Stimulated activated CD4-positive, alpha-beta T cell treated with anti-CD3 and anti-CD28 coated beads, Interleukin-2, amount 100 ng/mL, for 48 hours (primary cell): Measurements from ENCODE around the gene PLEK.
"Not testable (repeated sequence)": the region's sequence is repeated elsewhere in the genome, so short reads cannot be mapped to it uniquely, and the experiment has no call there.

ENCODE experiments used
- DNase-seq, 2 donors: peaks; one replicate each; pipeline ENCODE4 v3.0.0-alpha.2; 2020

The PLEK gene

DNA sequence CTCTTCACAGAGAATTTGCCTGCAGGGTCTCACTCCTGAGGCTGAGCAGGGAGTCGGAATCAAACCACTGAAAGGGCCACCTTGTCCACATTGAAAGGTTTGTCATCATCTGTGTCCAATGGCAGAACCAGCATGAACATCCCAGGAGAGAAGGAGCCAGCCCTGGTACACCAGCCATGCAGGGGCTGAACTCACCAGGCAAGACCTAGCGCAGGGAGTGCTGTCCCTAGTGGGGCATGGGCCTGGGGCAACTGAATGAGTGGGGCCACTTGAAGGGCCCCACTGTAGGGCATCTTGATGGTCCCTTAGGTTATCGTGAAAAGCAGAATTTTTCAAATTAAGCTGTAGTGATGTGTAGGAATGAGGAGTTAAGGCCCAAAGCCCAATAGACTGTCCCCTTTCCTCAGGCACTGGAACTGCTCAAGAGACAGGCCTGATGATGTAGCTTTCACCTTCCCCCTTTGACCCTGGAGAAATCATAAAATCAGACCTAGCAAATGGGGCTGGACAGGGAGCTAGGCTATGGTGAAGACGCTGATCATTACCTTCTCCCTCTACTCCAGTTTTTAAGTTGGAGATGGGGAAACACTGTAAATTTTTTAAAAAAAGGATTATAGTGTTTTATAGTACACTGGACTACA lies 8.4 kb upstream of the PLEK start:
- no peak for DNase-seq

DNA sequence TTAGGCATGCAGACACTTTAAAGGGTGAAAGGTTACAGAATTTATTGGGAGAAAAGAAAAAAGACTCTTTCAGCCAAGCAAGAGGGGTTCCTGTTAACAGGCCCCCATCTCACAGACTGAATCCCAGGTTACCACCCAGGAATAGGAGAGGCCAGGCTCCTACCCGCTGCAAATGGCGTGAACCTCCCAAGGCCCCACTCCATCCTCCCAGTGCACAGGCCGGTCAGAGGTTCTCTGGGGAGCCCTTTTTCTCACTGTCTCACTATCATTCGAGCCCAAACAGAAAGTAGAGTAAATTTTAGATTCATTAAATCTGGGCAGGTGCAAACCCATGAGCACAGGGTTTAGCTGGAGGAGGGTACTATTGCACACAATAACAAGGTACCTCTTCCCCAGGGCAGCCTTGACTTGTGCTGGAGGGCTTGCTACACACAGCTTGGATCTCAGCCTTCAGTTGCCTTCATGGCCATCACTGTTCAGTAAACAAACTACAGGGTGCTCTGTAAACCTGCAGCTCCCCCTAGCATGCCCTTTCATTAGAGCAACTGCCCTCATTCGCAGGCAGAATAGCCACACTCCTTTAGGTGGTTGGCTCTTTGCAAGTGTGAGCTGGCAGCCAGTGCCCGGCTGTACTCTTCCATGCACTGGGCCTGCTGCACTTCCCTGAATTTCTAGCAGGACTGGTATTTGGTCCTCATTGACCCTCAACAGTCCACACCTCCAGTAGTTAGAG lies 7.3 kb upstream of the PLEK start:
- no peak for DNase-seq

GRCh38 chr2:68359889-68360288 lies 5.2 kb upstream of the PLEK start:
- no peak for DNase-seq

- peak; percentile 76 to 77 for DNase-seq
These were observed 3.0 kb upstream of the PLEK start for GRCh38 chr2:68362069-68362468.

DNA sequence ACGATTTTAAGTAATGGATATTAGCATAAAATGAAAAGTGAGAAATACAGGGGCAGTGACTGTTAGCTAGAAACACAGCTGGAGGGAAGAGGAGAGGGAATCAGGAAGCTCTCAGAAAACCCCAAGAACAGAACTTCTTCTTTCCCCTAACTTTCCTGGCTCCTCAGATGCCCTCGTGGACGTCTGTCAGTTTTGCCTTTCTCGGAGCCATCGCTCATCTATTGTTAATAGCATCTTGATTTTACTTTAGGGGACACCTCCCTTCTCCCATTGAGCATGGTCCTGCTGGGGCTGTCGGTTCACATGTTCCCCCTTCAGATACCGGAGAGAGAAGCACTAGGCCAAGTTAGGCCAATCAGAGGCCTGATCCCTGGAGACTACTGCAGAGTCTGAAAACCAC lies 2.3 kb upstream of the PLEK start:
- no peak for DNase-seq

DNA sequence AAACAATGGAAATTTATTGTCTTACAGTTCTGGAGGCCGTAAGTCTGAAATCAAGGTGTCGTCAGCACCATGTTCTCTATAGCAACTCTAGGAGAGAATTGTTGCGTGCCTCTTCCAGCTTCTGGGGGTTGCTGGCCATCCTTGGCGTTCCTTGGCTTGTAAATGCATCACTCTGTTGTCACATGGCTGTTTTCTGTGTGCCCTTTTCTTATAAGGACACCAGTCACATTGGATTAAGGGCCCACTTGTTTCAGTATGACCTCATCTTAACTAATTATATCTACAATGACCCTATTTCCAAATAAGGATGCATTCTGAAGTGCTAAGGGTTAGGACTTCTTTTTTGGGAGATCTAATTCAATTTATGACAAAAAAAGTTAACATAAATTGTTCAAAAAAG lies 1.4 kb upstream of the PLEK start:
- DNase-seq, result no peak

GRCh38 chr2:68366083-68366560 lies 1.0 kb downstream of the PLEK start:
- no peak for DNase-seq

DNA sequence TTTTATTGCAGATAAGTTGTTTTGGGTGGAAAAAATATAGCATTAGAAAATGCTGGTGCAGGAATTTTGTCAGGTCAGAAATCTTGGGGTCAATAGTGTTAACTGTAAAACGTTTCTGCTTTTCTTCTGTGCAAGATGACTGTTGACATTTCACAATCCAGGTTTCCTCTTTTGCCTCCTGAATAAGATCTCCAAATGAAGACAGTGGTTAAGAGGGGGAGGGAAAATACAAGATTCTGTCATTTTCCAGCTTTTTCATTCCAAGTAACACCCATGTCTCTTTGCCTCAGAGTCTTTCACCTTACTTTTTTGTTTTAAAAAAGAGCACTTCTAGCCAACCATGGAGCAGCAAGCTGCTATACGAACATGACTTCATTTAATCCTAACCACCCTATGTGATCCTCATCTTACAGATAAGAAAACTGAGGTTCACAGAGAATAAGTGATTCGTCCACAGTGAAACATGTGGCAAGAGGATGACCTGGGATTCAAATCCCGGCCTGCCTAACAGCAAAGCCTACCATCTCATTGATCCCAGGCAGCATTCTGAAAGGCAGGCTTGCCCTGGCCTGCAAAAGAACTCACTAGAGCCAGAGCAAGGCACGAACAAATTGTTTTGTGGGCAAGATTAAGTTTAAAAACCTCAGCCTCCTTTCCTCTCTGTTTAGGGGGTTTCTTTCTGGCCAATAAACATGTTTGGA lies 3.0 kb downstream of the PLEK start:
- no peak for DNase-seq

DNA sequence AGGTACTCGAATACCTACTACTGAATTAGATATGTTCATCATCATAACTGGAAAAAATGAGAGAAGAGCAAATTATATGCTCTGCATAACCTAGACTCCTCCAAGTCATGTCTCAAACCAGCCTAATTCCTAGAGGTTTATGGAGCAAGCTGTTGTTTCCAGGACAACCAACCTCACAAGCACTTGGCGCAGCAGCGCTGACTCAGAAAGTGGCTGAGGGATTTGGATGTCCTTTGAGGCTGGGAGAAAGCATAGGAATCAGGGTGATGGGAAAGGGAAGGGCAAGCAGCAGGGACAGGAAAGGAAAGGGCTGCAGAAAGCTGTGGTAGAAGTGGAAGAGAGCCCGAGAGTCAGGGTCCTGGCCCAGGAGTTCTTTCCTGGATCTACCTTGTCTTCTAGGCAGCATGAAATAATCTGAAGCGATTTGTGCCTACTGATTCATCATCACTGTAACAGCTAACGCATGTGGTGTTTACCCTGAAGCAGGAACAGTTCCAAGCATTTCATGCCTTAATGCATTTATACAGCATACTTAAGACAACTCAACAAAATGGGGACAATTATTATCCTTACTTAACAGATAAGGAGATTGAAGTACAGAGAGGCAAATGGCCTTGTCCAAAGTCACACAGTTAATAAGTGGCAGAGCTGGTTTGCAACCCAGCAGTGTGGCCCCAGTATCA lies 3.7 kb downstream of the PLEK start:
- no peak for DNase-seq

GRCh38 chr2:68369337-68369734 lies 4.3 kb downstream of the PLEK start:
- DNase-seq, result no peak

DNA sequence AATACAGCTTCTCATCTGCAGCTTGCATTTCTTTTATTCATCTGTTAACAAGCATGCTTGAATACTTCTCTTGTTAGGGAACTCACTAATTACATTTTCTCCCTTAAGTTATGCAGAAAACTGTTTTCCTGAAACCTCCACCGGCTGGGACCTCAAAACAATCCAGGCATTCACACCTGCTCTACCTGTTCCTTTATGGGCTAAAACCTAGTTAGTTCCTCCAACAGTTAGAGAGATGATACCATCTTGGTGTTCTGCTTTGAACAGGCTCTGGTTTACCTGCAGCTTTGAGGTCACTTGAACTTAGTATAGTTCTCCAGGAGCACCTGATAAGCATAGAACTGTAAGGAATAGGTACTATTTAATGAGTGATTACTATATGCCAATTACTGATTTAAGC lies 6.1 kb downstream of the PLEK start:
- no peak for DNase-seq

DNA sequence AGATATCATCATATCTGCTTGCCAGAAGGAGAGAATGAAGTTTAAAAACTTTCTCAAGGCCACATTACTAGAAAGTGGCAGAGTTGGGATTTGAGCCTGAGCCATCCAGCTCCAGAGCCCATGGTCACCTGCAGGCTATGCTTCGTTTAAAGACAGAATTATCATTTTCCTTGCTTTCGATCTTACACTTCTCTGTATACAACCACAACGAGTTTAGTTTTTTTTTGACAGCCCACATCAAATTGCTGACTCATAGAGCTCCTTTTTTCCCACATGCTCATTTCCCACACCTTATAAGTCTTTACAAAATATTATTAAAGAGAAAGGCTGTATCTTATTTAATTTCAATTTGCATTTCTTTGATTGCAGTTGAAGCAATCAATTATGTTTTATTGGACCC lies 6.5 kb downstream of the PLEK start:
- DNase-seq, result no peak

- no peak for DNase-seq
These were observed 7.4 kb downstream of the PLEK start for GRCh38 chr2:68372485-68372884.

GRCh38 chr2:68374184-68374583 lies 9.1 kb downstream of the PLEK start:
- DNase-seq, result no peak

- DNase-seq, result no peak
These were observed 10.5 kb downstream of the PLEK start for GRCh38 chr2:68375582-68375981.

DNA sequence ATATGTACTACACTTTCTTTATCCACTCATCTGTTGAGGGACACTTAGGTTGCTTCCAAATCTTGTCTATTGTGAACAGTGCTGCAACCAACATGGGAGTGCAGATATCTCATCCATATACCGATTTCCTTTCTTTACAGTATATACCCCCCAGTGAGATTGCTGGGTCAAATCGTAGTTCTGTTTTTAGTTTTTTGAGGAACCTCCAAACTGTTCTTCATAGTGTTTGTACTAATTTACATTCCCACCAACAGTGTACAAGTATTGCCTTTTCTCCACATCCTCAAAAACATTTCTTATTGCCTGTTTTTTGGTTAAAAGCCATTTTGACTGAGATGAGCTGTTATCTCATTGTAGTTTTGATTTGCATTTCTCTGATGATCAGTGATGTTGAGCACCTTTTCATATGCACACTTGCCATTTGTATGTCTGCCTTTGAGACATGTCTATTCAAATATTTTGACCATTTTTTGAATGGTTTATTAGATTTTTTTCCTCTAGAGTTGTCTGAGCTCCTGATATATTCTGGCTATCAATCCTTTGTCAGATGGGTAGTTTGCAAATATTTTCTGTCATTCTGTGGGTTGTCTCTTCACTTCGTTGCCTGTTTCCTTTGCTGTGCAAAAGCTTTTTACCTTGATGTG lies 12.2 kb downstream of the PLEK start:
- no peak for DNase-seq

DNA sequence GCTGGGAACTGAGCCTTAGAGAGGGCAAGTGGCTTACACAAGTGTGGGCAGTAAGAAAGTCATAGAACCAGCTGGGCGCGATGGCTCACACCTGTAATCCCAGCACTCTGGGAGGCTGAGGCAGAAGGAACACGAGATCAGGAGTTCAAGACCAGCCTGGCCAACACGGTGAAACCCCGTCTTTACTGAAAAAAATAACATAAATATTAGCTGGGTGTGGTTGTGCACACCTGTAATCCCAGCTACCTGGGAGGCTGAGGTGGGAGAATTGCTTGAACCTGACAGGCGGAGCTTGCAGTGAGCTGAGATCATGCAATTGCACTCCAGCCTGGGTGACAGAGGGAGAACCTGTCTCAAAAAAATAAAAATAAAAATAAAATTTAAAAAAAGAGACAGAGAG lies 13.7 kb downstream of the PLEK start:
- not testable (repeated sequence) for DNase-seq

DNA sequence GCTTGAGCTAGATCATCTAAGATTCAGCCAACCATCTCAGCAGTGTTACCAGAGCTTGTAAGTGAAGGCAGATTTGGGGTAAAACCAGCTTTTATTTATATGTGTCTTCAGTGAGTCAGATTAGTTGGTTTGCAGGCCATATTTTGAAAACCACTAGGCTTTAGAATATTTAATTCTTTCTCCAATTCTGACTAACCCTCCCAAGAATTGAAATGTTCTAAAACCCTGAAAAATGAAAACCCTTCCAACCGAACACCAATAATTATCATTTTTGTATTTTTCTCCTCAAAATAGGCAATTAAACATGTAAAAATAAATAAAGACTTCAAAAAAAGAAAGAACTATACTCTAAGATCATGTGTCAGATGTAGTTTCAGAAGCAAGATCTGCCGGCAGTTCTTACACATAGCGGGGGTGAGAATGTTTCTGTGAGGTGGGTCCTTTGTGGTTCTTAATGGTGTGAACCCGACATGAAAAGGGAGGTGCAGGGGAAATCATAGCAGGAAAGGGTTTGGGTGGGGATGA lies 14.2 kb downstream of the PLEK start:
- DNase-seq, result no peak

DNA sequence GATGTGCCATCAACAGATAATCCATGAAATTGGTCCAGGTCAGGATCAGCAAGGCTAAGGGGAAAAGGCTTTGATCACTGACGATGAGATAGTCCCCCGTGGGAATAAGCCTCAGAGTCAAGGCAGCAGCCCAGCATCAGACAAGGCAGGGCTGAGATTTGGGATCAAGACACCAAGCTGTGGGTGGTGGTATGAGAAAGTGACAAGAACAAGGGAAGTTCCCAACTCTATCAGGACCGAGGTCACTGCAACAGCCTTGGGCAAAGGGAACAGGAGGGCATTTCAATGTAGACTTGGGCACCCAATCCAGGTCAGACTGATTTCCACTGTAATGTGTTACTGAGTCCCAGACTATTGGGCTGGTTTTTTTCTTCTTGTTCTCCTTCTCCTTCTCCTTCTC lies 18.7 kb downstream of the PLEK start:
- no peak for DNase-seq

- DNase-seq, result no peak
These were observed 19.5 kb downstream of the PLEK start for GRCh38 chr2:68384485-68385107.

- DNase-seq, result no peak
These were observed 20.3 kb downstream of the PLEK start for GRCh38 chr2:68385220-68385906.

- no peak for DNase-seq
These were observed 20.8 kb downstream of the PLEK start for GRCh38 chr2:68385907-68386287.
